Activated CD8-positive, alpha-beta memory T cell treated with anti-CD3 and anti-CD28 coated beads for 48 hours (primary cell): Measurements from ENCODE around the gene IGF1R.

Experiments used
- DNase-seq, 3 experiments: peaks; one replicate each; pipeline ENCODE4 v3.0.0-alpha.2; 2020; ENCODE audit warnings: low read depth in 2 of 3, low spot score in 2 of 3

The IGF1R gene

GRCh38 chr15:98823012-98823458, 174.7 kb downstream of the IGF1R start:
- no peak for DNase-seq

- DNase-seq = no peak
Observed at GRCh38 chr15:98823616-98824015, 175.3 kb downstream of the IGF1R start.

GRCh38 chr15:98824595-98824994, 176.3 kb downstream of the IGF1R start:
- DNase-seq = no peak

GRCh38 chr15:98826658-98827057, 178.3 kb downstream of the IGF1R start:
- DNase-seq = no peak

GRCh38 chr15:98827217-98827616, 178.9 kb downstream of the IGF1R start:
- no peak for DNase-seq

GRCh38 chr15:98830034-98830634, 181.8 kb downstream of the IGF1R start:
- no peak for DNase-seq

GRCh38 chr15:98834976-98835375, 186.6 kb downstream of the IGF1R start:
- DNase-seq = no peak

- no peak for DNase-seq
Observed at GRCh38 chr15:98835876-98836275, 187.5 kb downstream of the IGF1R start.

GRCh38 chr15:98838387-98839259, 190.3 kb downstream of the IGF1R start:
- no peak for DNase-seq

- DNase-seq = no peak
Observed at GRCh38 chr15:98840053-98840452, 191.7 kb downstream of the IGF1R start.

- DNase-seq = no peak
Observed at GRCh38 chr15:98841419-98841970, 193.2 kb downstream of the IGF1R start.

GRCh38 chr15:98842192-98842972, 194.0 kb downstream of the IGF1R start:
- DNase-seq = no peak

GRCh38 chr15:98842973-98843285, 194.6 kb downstream of the IGF1R start:
- no peak for DNase-seq

GRCh38 chr15:98843844-98844243, 195.5 kb downstream of the IGF1R start:
- no peak for DNase-seq

- DNase-seq = no peak
Observed at GRCh38 chr15:98844261-98844660, 195.9 kb downstream of the IGF1R start.

GRCh38 chr15:98845138-98845884, 197.0 kb downstream of the IGF1R start:
- DNase-seq = no peak

- peak in 2 of 3 experiments; percentile 23 to 38 for DNase-seq
Observed at GRCh38 chr15:98850961-98851572, 202.7 kb downstream of the IGF1R start.

GRCh38 chr15:98853161-98853560, 204.8 kb downstream of the IGF1R start:
- peak in 2 of 3 experiments; percentile 33 to 38 for DNase-seq

GRCh38 chr15:98853617-98854420, 205.5 kb downstream of the IGF1R start:
- no peak for DNase-seq

- DNase-seq = no peak
Observed at GRCh38 chr15:98854496-98854895, 206.2 kb downstream of the IGF1R start.
